Measurements from ENCODE around the gene UPP1.

DNA sequence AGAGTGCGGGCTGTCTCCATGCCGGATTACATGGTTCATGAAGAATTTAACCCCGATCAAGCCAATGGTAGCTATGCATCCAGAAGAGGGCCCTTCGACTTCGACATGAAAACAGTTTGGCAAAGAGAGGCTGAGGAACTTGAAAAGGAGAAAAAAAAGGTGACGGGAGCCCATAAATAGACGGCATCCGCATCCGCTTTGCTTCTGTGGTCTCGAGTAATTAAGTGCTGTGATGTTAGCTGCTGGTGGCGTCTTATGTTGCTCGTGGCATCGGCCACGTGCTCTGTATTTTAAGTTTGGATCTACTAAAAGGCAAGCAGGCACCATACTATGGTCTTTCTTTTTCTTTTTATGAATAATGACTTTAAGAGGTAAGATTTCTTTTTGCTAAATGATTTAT, 42.6 kb upstream of the UPP1 start:
- TF ChIP-seq, protein P1, sequence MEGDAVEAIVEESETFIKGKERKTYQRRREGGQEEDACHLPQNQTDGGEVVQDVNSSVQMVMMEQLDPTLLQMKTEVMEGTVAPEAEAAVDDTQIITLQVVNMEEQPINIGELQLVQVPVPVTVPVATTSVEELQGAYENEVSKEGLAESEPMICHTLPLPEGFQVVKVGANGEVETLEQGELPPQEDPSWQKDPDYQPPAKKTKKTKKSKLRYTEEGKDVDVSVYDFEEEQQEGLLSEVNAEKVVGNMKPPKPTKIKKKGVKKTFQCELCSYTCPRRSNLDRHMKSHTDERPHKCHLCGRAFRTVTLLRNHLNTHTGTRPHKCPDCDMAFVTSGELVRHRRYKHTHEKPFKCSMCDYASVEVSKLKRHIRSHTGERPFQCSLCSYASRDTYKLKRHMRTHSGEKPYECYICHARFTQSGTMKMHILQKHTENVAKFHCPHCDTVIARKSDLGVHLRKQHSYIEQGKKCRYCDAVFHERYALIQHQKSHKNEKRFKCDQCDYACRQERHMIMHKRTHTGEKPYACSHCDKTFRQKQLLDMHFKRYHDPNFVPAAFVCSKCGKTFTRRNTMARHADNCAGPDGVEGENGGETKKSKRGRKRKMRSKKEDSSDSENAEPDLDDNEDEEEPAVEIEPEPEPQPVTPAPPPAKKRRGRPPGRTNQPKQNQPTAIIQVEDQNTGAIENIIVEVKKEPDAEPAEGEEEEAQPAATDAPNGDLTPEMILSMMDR (IDR thresholded peaks at IDR 0.05): no peak
- TF ChIP-seq EP300 (IDR thresholded peaks at IDR 0.05) (no peak), POLR2A (IDR thresholded peaks at IDR 0.05) (no peak)

Data from ovary (tissue), 3 donors.